AG09309 (cell line): ENCODE measurements around the gene PPP2R2D.

Source experiments
- DNase-seq: peaks from one replicate; pipeline ENCODE4 v3.0.0-alpha.2; 2010; ENCODE audit warnings: low read depth
- H3K4me3 ChIP-seq: 2 replicates; pipeline ENCODE4 v1.5.1; 2011; ENCODE audit warnings: mild to moderate bottlenecking, low read depth, low read length, moderate library complexity; ENCODE audit not compliant: control insufficient read depth
- TF ChIP-seq, protein P1 (sequence below): IDR thresholded peaks from 2 replicates; pipeline ENCODE4 v1.5.1; 2011; ENCODE audit warnings: mild to moderate bottlenecking, low read depth, low read length, inconsistent platforms; ENCODE audit not compliant: insufficient read depth, control insufficient read depth; ENCODE audit errors: missing control alignments

The PPP2R2D gene

DNA sequence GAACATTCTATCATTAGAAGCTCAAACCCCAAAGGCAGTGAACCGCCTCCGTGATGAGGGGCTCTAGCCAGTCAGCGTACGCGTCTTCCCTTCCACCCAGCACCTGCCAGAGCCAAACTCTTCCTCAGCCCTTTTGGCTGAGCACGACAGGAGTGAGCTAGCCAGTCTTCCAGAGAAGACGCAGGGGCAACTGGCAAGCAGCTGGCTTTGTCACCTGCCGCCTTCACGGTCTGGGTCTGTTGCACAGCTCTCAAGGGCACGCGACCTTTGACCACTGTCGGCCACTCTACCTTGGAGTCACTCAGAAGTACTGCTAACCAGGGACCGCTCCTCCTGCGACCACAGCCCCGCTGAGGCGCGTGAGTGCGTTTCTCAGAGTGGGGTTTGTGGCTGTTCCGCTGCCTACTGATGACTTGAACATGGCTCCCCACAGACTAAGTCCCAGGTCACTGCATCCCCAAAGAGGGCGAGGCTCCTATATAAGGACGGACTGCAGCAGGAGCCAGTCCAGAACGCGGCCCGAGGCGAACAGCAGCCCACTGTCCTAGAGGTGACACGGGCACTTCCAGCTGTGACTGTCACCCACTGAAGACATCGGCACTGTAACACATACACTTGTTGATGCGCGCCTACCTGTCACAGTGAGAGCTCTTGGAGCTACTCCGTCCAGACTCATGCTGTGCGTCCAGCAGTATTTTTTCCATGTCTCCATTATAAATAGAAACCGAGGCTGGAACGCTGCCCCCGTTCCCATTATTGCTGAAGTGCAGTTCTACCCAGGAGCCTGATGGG lies 72.5 kb downstream of the PPP2R2D start:
- DNase-seq, result no peak
- TF ChIP-seq, protein P1, sequence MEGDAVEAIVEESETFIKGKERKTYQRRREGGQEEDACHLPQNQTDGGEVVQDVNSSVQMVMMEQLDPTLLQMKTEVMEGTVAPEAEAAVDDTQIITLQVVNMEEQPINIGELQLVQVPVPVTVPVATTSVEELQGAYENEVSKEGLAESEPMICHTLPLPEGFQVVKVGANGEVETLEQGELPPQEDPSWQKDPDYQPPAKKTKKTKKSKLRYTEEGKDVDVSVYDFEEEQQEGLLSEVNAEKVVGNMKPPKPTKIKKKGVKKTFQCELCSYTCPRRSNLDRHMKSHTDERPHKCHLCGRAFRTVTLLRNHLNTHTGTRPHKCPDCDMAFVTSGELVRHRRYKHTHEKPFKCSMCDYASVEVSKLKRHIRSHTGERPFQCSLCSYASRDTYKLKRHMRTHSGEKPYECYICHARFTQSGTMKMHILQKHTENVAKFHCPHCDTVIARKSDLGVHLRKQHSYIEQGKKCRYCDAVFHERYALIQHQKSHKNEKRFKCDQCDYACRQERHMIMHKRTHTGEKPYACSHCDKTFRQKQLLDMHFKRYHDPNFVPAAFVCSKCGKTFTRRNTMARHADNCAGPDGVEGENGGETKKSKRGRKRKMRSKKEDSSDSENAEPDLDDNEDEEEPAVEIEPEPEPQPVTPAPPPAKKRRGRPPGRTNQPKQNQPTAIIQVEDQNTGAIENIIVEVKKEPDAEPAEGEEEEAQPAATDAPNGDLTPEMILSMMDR, result no peak
- no peak overlapping the region for H3K4me3 ChIP-seq

DNA sequence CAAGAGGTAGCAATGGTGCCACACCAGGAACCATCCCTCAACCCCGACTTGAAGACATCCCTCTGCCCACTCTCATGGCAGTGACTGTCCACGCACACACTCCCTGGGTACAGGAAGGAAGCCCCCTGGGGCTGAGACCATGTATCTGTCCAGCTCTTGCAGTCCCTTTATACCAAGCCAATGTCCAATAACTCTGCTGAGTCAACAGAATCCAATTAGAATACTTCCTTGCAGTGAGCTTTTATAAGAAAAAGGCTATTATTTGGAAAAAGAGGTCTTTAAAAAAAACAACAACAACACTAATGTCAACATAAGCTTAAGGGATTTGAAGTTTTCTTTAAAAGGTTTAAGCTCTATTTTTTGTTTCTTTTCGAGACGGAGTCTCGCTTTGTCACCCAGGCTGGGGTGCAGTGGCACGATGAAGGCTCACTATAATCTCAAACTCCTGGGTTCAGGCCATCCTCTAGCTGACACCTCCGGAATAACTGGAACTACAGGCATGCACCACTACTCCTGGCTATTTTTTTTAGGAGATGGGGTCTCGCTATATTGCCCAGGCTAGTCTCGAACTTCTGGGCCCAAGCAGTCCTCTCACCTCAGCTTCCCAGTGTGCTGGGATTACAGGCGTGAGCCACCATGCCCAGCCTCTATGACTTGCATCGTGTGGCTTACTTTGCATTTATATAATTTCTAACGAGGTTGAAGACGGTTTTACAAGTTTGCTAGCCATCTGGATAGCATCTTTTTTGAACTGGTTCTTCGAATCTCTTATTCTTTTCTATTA lies 73.4 kb downstream of the PPP2R2D start:
- DNase-seq, result no peak
- H3K4me3 ChIP-seq, result no peak overlapping the region
- TF ChIP-seq, protein P1, result no peak

DNA sequence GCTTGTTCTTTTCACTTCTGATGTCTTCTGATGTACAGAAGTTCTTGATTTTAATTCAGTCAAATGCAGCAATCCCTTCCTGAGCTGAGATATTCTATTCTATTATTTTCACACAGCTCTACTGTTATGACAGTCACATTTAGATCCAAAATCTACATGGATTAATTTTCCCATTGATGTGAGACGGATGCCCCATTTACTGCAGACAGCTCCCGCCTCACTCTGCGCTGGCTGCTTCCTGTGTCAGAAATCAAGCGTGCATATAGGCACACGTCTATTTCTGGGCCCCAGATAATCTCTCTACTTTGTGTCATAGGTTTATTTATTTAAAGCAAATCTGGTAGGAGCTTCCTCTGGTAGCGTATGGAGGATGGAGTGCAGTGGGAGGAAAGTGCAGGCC lies 74.2 kb downstream of the PPP2R2D start:
- H3K4me3 ChIP-seq, result no peak overlapping the region
- TF ChIP-seq, protein P1, result no peak
- no peak for DNase-seq

DNA sequence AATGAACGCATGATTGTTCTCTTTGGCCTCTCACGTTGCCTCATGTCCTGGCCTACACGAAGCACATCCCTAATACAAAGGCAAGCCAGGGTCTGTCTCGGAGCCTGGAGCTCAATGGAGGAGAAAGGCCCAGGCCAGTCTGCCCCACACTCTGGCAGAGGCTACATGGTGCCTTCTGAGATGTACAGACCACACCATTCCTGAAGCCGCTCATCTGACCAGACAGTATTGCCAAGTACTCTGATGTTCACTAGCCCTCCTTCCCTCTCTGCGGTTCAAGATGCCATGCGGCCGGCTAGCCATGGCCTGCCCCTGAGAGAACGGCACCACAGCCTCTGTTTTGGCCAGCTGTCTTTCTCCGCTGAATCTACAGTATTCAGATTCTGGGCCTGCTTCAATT lies 75.0 kb downstream of the PPP2R2D start:
- no peak for DNase-seq
- no peak overlapping the region for H3K4me3 ChIP-seq
- TF ChIP-seq, protein P1, result no peak

DNA sequence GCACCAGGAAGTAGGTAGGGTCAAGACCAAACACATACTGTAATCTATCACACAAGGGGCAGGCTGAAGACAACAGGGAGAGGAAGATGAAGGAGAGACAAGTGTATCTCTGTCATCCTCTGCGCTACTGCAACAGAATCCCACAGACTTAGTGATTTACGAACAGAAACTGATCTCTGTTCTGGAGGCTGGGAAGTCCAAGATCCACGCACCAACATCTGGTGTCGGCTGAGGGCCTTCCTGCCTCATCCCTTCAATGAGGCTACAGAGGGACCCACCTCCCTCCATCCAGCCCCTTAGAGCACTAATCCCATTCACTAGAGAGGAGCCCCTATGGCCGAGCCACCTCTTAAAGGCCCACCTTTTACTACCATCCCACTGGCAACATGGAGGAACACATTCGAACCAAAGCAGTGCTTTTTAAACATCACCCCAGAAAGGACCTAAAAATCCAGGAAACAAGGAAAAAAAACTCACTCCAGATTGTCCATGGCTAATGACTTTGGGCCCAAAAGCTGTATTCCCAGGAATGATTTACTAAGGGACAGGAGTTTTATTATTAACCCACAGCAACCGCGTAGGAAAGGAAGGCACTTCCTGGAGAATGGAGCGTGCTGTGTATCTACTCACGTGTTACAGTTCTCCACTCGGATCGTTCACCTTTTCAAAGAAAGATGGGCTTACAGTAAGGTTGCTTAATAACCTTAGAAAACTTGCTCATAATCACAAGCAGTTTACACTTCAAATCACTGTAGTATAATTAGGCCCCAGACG lies 76.7 kb downstream of the PPP2R2D start:
- H3K4me3 ChIP-seq, result no peak overlapping the region
- TF ChIP-seq, protein P1, result no peak
- DNase-seq, result no peak

DNA sequence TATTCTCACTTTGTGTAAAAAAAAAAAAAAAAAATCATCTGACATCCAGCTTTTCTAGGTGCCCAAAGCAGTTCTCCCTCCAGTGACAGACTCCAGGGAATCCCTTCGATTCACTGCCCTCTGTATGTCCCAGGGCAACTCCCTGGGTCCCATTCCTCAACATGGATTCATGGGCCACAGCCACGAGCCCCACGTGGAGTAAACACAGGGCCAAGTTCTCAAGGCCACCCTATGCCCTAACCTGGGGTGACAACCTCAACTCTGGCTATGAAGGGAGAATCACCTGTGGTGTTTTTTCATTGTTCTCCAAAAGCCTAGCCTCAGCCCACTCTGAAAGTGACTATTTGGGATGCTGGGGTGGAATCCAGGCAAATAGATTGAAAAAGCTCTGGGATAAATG lies 77.6 kb downstream of the PPP2R2D start:
- no peak for DNase-seq
- H3K4me3 ChIP-seq, result no peak overlapping the region
- TF ChIP-seq, protein P1, result no peak
